Measurements from ENCODE around the gene USP40.

The USP40 gene

DNA sequence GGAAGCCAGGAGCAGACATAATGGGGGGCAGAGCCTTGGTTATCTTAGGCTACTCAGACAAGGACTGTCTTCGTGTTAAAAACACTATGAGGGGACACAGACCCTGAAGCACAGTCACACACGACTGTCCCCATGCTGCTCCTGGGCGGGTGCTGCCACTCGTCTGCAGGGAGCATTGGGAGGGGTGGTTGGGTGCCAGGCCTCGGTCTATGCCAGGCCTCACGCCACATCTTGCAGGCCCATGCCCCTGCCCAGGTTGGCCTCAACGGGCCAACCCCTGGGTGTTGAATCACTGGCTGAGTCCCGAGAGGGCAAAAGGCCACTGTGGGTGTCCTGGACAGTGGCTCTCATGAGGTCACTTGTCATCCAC lies 97.9 kb downstream of the USP40 start:
- TF ChIP-seq ZNF274 (IDR thresholded peaks at IDR 0.05; ENCODE audit: low read depth, low read length), result no peak
- H3K4me3 ChIP-seq (ENCODE audit: low read length), result no peak overlapping the region

DNA sequence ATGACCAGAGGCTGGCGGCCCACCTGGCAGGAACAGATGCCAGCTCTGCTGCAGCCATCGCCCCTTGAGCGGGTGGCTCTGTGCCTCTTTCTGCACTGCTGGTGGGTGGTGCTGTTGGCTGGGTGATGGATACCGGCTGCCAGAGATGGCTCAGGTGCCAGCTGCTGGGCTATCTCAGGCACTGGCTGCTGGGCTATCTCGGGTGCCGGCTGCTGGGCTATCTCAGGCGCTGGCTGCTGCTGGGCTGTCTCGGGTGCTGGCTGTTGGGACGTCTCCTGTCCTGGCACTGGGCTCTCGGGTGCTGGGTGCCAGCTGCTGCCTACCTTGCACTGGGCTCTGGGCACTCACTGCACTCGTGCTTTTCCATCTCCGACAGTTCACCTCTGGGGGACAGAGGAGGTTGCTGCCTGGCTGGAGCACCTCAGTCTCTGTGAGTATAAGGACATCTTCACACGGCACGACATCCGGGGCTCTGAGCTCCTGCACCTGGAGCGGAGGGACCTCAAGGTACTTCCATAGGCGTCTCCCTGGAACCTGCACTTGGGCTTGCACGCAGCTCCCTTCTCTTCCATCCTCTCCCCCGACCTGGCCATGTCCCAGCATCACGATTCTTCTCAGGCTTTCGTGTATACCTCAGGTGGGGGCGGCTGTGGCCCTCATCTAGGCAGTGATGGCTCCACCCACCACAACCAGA lies 98.4 kb downstream of the USP40 start:
- no peak for TF ChIP-seq ZNF274 (IDR thresholded peaks at IDR 0.05; ENCODE audit: low read depth, low read length)
- H3K4me3 ChIP-seq (ENCODE audit: low read length), result no peak overlapping the region

DNA sequence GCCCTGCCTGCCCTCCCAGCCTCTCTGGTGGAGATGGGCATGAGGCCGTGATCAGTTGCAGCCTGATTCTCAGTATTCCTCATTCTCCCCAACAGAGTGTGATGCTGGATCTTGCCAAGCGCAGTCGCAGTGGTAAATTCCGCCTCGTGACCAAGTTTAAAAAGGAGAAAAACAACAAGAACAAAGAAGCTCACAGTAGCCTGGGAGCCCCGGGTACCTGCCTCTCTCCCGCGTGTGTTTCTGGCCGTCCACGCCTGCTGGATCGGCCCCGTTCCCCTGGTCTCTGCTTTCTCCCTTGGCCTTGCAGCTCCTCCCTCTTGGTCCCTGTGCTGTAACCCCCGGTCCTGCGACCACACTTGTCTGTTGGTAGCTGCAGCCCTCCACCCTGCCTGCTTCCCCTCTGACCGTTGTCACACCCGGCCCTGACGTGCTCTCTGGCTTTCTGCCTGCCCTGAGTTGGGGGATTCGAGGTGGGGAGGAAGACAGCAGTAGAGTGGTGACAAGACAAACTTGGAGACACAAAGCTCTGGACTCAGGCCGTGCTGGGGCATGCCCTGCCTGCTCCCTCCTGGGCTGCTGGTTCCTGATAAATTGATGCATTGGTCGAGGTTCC lies 99.5 kb downstream of the USP40 start:
- no peak for TF ChIP-seq ZNF274 (IDR thresholded peaks at IDR 0.05; ENCODE audit: low read depth, low read length)

DNA sequence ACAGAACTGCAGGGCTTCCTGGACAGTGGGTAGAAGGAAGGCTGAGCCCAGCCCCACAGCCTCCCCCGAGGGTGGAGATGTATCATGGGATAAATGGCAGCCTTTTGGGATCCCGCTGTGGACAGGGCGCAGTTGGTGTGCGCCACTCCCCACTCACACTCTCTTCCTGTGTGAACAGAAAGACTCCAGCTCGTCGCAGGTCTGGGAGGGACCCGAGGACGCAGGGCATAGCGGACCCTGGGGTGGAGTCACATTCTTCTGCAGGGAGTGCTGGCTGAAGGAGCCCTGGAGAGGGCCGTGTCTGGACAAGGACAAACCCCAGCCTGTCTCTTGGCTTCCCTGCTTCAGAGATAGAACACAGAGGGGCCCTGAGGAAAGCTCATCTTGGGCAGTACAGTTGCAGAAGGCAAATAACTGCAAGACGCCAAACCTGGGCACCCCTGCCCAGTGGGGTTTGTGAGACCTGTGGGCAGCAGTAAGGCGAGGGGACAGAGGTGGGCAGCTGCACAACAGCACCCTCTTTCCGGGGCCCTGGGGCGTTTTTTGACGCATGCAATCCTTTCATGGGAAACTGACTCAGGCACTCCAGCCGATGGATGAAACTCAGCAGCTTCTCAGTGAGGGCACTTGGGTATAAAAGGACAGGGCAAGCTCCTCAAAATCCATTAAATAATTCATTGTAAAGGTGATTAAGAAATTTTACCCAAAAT lies 101.9 kb downstream of the USP40 start:
- no peak for TF ChIP-seq ZNF274 (IDR thresholded peaks at IDR 0.05; ENCODE audit: low read depth, low read length)
- H3K4me3 ChIP-seq (ENCODE audit: low read length), result no peak overlapping the region

More for the DNA sequence above, 99.5 kb downstream of the USP40 start:
- H3K4me3 ChIP-seq (ENCODE audit: low read length), result no peak overlapping the region

DNA sequence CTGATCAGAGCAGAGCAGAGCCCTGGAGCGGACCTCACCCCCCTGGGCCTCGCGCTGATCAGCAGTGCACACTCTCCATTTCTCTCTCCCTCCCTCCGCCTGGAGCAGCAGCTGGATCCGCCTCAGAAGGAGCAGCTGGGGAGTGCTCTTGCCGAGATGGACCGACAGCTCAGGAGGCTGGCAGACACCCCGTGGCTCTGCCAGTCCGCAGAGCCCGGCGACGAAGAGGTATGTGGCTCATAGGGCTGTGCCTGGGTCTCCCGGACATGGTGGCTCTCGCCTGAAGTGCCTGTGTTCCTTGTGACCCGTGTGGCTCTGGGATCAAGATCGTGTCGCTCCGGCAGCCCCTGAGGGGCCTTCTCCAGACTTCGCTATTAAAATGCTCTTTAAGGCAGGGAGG lies 102.5 kb downstream of the USP40 start:
- no peak for TF ChIP-seq ZNF274 (IDR thresholded peaks at IDR 0.05; ENCODE audit: low read depth, low read length)
- H3K4me3 ChIP-seq (ENCODE audit: low read length), result no peak overlapping the region

DNA sequence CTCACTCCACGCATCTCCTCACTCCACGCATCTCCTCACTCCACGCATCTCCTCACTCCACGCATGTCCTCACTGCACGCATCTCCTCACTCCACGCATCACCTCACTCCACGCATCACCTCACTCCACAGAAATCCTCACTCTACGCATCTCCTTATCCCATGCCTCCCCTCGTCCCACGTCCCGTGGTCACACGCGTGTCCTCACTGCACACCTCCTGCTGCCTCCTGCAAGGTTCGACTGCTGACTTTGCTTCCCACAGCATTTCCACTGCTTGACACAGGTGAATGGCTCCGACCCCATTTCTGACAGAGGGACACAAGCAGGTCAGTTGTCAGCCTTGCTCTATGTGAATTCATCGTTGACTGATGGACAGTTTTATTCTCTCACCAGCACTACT lies 103.0 kb downstream of the USP40 start:
- no peak for TF ChIP-seq ZNF274 (IDR thresholded peaks at IDR 0.05; ENCODE audit: low read depth, low read length)
- no peak overlapping the region for H3K4me3 ChIP-seq (ENCODE audit: low read length)

DNA sequence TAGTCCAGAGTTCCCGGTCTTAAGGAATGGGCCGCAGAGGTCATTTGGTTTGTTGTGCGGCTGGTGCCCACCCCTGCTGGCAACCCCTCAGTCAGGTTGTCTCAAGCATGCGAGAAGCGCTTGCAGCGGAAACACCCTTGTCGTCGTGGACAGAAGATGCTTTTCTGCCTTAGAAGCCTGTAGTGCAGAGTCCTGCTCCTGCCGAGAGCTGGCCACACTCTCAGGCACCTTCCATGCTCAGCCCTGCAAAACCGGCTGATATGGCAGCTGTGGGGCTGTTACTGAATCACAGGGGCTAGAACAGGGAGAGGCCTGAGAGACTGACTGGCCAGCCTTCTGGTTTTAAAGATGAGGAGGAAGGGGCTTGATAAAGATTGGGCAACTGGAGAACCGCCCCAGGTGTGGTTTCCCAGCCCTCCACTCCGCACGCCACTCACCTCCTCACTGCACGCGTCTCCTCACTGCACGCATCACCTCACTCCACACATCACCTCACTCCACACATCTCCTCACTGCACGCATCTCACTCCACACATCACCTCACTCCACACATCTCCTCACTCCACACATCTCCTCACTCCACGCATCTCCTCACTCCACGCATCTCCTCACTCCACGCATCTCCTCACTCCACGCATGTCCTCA lies 103.6 kb downstream of the USP40 start:
- no peak for TF ChIP-seq ZNF274 (IDR thresholded peaks at IDR 0.05; ENCODE audit: low read depth, low read length)
- no peak overlapping the region for H3K4me3 ChIP-seq (ENCODE audit: low read length)

DNA sequence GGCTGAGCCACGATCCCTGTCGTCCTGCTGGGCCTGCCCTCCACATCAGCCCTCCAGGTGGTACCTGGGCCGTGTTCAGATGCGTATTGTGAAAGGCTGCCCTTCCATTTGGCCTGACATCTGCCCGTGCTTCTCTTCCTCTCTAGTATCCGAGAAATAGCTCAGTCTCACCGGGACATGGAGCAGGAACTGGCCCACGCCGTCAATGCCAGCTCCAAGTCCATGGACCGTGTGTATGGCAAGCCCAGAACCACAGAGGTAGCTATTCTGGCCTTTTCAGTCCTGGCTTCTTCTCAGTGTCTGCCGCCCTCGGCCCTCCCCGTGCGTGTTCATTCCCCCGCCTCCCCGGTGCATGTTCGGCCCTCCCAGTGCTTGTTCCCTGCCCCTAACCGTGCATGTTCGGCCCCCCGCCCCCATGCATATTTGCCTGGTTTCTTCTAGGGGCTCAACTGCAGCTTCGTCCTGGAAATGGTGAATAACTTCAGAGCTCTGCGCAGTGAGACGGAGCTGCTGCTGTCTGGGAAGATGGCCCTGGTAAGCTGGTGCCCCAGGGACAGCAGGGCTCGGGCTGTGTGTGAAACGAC lies 104.3 kb downstream of the USP40 start:
- no peak for TF ChIP-seq ZNF274 (IDR thresholded peaks at IDR 0.05; ENCODE audit: low read depth, low read length)
- no peak overlapping the region for H3K4me3 ChIP-seq (ENCODE audit: low read length)

DNA sequence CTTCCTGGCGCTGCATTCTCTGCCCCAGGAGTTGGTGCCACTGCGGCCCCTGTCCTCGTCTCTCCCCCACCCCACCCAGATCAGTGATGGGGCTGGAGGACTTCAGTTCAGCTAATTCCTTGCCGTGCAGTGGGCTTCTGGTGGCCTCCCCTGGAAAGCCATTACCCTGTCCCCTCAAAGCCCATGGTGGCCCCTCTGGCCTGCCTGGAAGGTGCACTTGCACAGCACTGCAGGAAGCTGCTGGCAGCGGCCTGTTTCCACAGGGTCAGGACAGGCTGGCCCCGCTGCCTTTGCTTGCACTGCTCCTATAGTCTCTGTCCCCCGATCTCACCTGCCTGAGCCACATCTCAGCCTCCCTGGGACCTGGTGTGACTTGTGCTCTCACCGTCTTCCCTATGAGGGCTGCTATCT lies 105.1 kb downstream of the USP40 start:
- TF ChIP-seq ZNF274 (IDR thresholded peaks at IDR 0.05; ENCODE audit: low read depth, low read length), result no peak
- H3K4me3 ChIP-seq (ENCODE audit: low read length), result no peak overlapping the region

DNA sequence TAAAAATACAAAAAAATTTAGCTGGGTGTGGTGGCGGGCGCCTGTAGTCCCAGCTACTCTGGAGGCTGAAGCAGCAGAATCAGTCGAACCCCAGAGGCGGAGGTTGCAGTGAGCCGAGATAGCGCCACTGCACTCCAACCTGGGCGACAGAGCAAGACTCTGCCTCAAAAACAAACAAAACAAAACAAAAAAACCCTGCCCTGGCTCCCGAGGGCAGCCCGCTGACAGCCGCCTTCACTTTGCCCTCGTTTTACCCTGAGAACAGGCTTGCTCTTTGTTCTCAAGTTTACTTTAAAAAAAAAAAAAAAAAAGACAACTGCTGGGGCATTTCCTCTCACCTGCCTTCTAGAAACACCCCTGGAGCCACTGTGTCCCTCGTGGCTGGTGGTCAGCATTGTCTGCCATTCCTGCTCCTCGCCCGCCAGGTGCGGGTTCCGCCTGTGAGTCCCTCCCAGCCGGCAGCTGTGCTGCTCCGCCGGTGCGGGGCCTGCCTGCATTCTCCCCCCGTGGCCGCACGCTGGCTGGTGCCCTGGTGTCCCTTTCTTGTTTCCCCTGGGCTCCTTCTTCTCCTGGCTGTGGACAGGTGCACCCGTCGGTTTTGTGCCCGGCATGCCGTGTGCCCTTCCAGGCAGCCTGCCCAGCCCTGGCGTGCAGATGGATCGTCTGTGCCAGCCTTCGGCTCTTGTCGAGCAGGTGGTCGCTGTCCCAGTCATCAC lies 105.7 kb downstream of the USP40 start:
- H3K4me3 ChIP-seq (ENCODE audit: low read length), result no peak overlapping the region
- no peak for TF ChIP-seq ZNF274 (IDR thresholded peaks at IDR 0.05; ENCODE audit: low read depth, low read length)

DNA sequence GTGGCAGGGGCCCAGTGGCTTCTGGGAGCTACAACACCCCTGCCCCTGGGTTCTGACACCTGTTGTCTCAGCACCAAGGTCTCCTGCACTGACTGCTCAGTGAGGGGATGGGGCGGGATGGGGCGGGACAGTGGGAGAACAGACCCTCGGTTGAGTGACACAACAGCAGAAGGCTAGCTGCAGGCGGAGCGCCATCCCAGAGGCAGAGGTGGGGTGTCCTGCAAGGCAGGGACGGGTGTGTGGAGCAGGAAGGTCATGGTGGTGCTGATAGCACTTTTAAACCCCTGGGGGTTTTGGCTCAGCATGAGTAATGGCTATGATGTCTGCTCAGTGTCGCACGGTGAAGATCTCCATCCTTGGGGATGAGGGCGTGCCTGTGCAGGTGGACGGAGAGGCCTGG lies 107.2 kb downstream of the USP40 start:
- TF ChIP-seq ZNF274 (IDR thresholded peaks at IDR 0.05; ENCODE audit: low read depth, low read length), result no peak

DNA sequence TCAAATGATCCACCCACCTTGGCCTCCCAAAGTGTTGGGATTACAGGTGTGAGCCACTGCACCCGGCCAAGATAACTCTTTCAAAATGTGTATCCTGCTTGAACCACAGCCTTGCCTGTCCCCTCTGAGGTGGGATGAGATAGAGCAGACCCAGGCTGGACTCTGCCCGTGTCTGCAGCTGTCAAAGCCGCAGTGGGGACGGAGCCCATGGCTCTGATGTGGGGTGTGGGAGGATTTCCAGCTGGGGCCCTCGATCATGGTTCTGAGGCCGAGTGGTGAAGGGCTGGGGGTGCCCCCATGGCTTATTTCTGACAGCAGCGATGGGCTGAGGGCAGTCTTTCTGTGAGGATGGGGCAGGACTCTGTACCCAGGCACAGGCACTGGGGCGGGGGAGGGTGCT lies 107.8 kb downstream of the USP40 start:
- H3K4me3 ChIP-seq (ENCODE audit: low read length), result no peak overlapping the region
- TF ChIP-seq ZNF274 (IDR thresholded peaks at IDR 0.05; ENCODE audit: low read depth, low read length), result no peak

More for the DNA sequence above, 107.2 kb downstream of the USP40 start:
- H3K4me3 ChIP-seq (ENCODE audit: low read length), result no peak overlapping the region

DNA sequence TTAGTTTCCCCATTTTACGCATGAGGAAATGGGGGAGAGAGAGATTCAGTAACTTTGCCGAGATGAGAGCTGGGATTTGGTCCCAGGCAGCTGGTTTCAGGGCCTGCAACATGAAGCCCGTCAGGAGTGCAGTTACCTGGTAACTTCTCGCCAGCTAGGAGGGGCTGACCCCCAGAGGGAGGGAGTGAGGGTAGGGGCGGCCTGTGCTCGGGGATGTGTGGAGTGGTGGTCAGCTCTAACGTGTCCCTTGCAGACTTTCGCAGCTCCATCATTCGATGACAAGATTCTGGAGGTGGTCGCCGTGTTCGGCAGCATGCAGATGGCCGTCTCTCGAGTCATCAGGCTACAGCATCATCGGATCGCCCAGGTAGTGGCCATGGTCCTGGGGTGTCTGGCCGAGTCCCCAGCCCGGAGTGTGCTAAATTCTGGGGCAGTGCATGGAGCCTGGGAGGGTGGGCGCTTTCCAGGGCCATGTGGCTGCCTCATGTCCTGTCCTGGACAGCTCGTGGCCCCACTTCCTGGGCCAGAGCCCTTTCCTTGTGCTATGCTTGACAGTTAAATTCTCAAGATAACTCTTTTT lies 108.5 kb downstream of the USP40 start:
- no peak overlapping the region for H3K4me3 ChIP-seq (ENCODE audit: low read length)
- TF ChIP-seq ZNF274 (IDR thresholded peaks at IDR 0.05; ENCODE audit: low read depth, low read length), result no peak
